Gastrocnemius medialis (tissue), 4 donors: Measurements from ENCODE around the gene CST6. TPM values are rescaled to one million over a fixed set of nuclear protein-coding genes. Genes with fewer than 3 reads are reported as not detected.

ENCODE experiments used
- ATAC-seq, 2 donors: fragments of 150-250 bp; one replicate each; pipeline ENCODE4 v1.9.1; 2016
- DNase-seq, 2 donors: peaks; one replicate each; pipeline ENCODE4 v3.0.0-alpha.2; 2019
- H3K27ac ChIP-seq, 4 donors: fragments of 200-600 bp; sonication (generic); 1 replicate in 1 of 4; 2 replicates in 3 of 4; pipeline ENCODE4 v1.5.1; 2016 to 2018; ENCODE audit warnings: mild to moderate bottlenecking in 2 of 4, moderate library complexity in 1 of 4
- H3K27me3 ChIP-seq, 3 donors: fragments of 200-600 bp; sonication (generic) in 2 of 3; 1 replicate in 1 of 3; 2 replicates in 2 of 3; pipeline versions ENCODE4 v1.5.1 to v1.6.0; 2016 to 2019; ENCODE audit warnings: mild to moderate bottlenecking in 1 of 3, moderate library complexity in 1 of 3
- H3K36me3 ChIP-seq, 2 donors: fragments of 200-600 bp; sonication (generic) in 1 of 2; one replicate each; pipeline ENCODE4 v1.5.1; 2017 to 2018
- H3K4me1 ChIP-seq, 2 donors: fragments of 200-600 bp; sonication (generic) in 1 of 2; one replicate each; pipeline ENCODE4 v1.5.1; 2016 to 2017; ENCODE audit warnings: mild to moderate bottlenecking in 2 of 2
- H3K4me3 ChIP-seq, 4 donors: fragments of 200-600 bp; sonication (generic) in 3 of 4; 1 replicate in 1 of 4; 2 replicates in 3 of 4; pipeline ENCODE4 v1.5.1; 2016 to 2019; ENCODE audit warnings: mild to moderate bottlenecking in 2 of 4
- H3K9me3 ChIP-seq, 3 donors: fragments of 200-600 bp; sonication (generic) in 2 of 3; 1 replicate in 1 of 3; 2 replicates in 2 of 3; pipeline ENCODE4 v1.5.1; 2016 to 2019
- POLR2A ChIP-seq, 2 donors: fragments of 450-650 bp; IDR thresholded peaks; one replicate each; pipeline ENCODE4 v1.6.1; 2017; ENCODE audit warnings: antibody characterized with exemption in 2 of 2, mild to moderate bottlenecking in 2 of 2, moderate library complexity in 2 of 2
- in situ Hi-C, 4 donors: fragments of 200-750 bp; cut with MboI; loops; one replicate each; pipeline versions ENCODE4 v1.15.0 to v1.8.0; 2017; ENCODE audit warnings: low sequenced_read_pairs in 4 of 4
- intact Hi-C: fragments of 100-400 bp; cut with DNase I; formaldehyde crosslinking; loops from one replicate; pipeline ENCODE4 v1.15.1; 2023; ENCODE audit warnings: low total_unique reads
- total RNA-seq, 4 donors: library from RNA; depleted of rRNA; stranded (reverse); fragments of >200 nt; gene quantifications; one replicate each; pipeline versions ENCODE4 v1.1.0 to v1.2.3, GENCODE V29; 2016
- TF ChIP-seq, protein P1 (sequence below), 5 experiments: fragments of 450-650 bp in 3 of 5; fragments of 200-600 bp in 2 of 5; sonication (generic) in 2 of 5; IDR thresholded peaks in 4 of 5; conservative IDR thresholded peaks in 1 of 5; 1 replicate in 4 of 5; 2 replicates in 1 of 5; pipeline ENCODE4 v1.5.1; 2016 to 2019; ENCODE audit warnings: antibody characterized with exemption in 5 of 5, mild to moderate bottlenecking in 3 of 5, moderate library complexity in 3 of 5

CST6 gene
- total RNA-seq, 4 donors from 2014 or later, result 0.71 to 6.0 (median 3.1) TPM; not detected in 1

DNA sequence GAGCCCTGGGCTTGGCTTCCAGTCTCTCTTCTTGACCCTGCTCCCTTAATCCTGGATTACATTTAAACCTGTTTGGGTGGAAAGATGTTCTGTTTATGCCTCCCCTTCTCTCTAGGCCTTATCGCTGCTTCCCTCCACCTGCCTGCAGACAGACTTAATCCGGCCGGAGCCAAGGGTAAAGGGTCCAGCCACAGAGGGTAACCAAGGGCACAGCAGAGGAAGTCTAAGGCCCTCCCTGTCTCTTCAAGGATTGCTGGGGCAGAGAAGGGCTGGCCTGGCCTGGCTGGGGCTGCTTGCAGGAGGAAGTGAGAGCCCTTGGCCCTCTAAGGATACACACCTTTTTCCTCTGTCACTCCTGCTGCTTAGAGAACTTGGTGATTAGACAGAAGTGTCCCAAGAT, 35.1 kb downstream of the CST6 start:
- DNase-seq, result no peak
- H3K4me3 ChIP-seq, result no peak overlapping the region
- no peaks in the 10 kb centered on the region for H3K36me3 ChIP-seq
- peaks cover 0 to 3% (median 0%) of the 10 kb centered on the region in 3 donors for H3K27me3 ChIP-seq
- peaks cover 8% of the 10 kb centered on the region in 2 donors for H3K4me1 ChIP-seq
- ATAC-seq, result no peak
- in situ Hi-C loops (no loop called here), intact Hi-C loops (no loop called here)
- no peaks in the 10 kb centered on the region for H3K9me3 ChIP-seq
- no peak overlapping the region for H3K27ac ChIP-seq
- TF ChIP-seq POLR2A (IDR thresholded peaks at IDR 0.05), result no peak
- TF ChIP-seq, protein P1, sequence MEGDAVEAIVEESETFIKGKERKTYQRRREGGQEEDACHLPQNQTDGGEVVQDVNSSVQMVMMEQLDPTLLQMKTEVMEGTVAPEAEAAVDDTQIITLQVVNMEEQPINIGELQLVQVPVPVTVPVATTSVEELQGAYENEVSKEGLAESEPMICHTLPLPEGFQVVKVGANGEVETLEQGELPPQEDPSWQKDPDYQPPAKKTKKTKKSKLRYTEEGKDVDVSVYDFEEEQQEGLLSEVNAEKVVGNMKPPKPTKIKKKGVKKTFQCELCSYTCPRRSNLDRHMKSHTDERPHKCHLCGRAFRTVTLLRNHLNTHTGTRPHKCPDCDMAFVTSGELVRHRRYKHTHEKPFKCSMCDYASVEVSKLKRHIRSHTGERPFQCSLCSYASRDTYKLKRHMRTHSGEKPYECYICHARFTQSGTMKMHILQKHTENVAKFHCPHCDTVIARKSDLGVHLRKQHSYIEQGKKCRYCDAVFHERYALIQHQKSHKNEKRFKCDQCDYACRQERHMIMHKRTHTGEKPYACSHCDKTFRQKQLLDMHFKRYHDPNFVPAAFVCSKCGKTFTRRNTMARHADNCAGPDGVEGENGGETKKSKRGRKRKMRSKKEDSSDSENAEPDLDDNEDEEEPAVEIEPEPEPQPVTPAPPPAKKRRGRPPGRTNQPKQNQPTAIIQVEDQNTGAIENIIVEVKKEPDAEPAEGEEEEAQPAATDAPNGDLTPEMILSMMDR (IDR thresholded peaks at IDR 0.05 in 4 of 5, conservative IDR thresholded peaks at IDR 0.05 in 1 of 5), result no peak

DNA sequence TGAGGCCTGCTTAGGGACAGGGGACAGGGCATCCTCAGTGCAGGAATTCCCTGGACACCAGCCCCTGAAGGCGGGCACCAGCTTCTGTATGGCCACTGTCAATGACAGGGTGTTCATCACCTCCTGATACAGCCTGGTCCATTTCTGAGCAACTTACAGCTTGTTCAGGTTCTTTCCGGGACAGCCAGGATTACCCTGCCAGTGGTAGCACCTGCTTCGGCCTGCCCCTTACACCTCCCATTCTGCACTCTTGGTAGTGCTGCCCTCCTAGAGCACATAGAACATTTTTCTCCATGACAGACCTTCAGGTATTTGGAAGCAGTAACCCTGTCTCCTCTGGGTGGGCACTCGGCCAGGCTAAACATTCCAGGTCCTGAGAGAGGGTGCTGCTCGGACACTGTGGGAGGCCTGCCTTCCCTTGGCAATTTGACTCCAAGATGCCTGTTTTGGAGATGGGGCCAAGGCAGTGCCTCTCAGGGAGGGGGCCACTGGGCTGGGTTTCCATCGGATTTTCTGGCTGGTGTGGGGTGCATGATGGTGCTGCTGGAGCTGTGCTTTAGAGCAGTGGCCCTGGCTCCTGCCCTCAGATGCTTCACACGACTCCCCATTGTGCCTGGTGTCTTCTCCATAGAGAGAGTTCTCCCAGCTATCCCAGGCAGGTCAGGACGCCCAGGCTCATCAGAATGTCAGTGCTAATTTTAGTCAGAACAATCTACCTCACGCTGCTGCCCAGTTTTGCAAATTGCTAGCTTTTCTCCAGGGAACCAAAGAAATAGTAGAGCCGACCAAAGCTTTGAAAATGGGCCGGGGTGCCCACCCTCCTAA, 35.9 kb downstream of the CST6 start:
- H3K4me1 ChIP-seq, result peaks cover 8 to 11% of the 10 kb centered on the region in 2 donors
- no peak for TF ChIP-seq POLR2A (IDR thresholded peaks at IDR 0.05)
- TF ChIP-seq, protein P1 (IDR thresholded peaks at IDR 0.05 in 4 of 5, conservative IDR thresholded peaks at IDR 0.05 in 1 of 5), result no peak
- no peak overlapping the region for H3K27ac ChIP-seq
- no peaks in the 10 kb centered on the region for H3K36me3 ChIP-seq
- H3K27me3 ChIP-seq, result peaks cover 0 to 3% (median 0%) of the 10 kb centered on the region in 3 donors
- intact Hi-C loops (no loop called here), in situ Hi-C loops (no loop called here)
- no peaks in the 10 kb centered on the region for H3K9me3 ChIP-seq
- DNase-seq (no peak), ATAC-seq (no peak)
- no peak overlapping the region for H3K4me3 ChIP-seq

DNA sequence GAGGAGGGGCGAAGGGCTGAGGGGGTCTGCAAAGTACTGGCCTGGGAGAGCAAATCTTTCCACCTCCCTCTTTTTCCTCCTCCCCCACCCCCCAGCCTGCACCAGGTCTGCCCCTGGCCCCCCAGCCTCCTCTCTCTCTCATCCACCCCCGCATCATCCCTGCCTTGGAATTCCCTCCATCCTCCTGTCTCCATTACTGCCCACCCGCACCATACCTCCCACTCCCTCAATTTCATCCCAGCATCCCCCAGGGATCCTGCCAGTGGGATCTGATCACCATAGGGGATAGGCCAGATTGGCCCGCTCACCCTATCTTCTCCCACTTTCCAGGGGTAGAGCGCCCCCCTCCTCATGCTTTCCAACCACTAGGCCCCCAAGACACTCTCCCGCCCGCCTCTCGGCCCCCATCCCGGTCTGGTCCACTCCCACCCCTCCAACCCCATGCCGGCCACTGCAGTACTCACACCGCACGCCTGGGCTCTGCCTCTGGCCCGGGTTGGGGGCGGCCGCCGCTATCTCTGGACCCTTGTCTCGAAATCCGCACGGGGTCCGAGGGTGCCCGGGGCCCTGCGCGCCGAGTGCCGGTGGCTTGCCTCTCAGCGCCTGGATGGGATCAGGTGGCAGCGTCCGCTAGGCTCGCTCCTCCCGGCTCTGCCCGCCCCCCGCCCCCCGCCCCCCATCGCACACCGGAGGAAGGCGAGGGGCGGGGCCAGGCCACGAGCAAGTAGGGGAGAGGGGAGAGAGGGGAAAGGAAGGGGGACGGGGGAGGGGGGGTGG, 36.9 kb downstream of the CST6 start, which contains the start of gene GAL3ST3:
Gene GAL3ST3 (minus strand): TSS at position 615 of the 777 bp plus-strand sequence. CDS start 3,746 bp downstream, outside the sequence.
- no peak within 1 kb of the TSS for H3K27ac ChIP-seq
- peaks cover 17 to 19% of the 10 kb centered on the region in 2 donors for H3K4me1 ChIP-seq
- H3K4me3 ChIP-seq, result no peak within 1 kb of the TSS
- no peaks in the 10 kb centered on the region for H3K9me3 ChIP-seq
- ATAC-seq (no peak), DNase-seq (no peak)
- H3K36me3 ChIP-seq, result peaks cover 0 to 7% of the 10 kb centered on the region in 2 donors
- intact Hi-C loops, result no loop called here
- in situ Hi-C loops, result no loop called here
- TF ChIP-seq POLR2A (IDR thresholded peaks at IDR 0.05), result no peak
- TF ChIP-seq, protein P1 (IDR thresholded peaks at IDR 0.05 in 4 of 5, conservative IDR thresholded peaks at IDR 0.05 in 1 of 5), result no peak
- H3K27me3 ChIP-seq, result peaks cover 0 to 3% (median 0%) of the 10 kb centered on the region in 3 donors

DNA sequence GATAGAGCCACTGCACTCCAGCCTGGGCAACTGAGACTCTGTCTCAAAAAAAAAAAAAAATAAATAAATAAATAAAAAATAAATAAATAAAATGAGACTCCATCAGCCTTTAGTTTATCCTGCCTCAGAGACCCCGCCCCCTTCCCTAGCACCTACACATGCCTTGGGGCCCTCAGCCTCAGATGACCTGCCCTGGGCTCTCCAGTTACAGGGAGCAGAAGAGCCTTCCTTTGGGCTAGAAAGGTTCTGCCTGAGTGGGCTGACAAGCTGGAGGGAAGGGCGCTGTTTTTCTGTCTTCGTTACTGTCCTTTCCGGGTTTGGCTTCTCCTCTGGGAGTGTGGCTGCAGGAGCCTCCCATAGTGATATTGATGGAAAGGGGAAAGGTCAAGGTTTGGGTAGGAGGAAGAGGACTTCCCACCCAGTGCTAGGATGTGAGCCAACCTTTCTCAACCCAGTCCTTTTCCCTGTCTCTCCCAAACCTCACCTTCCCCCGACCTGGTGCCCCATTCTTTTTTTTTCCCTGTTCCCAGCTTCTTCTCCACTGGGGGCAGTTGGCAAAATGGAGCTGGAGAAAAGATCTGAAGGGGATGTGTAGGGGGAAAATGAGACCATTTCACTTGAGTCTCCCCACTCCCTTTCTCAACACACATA, 38.9 kb downstream of the CST6 start:
- DNase-seq, result no peak
- no peaks in the 10 kb centered on the region for H3K9me3 ChIP-seq
- H3K27ac ChIP-seq, result peak overlapping the region; percentile 83 to 94 (median 90)
- no peak for ATAC-seq
- H3K4me3 ChIP-seq, result no peak overlapping the region
- peaks cover 13 to 19% of the 10 kb centered on the region in 2 donors for H3K4me1 ChIP-seq
- in situ Hi-C loops (no loop called here), intact Hi-C loops (loop anchor here (5.0 to 10.0 kb wide), 2 partner anchors 217 to 1374 kb away; partner anchors contain the start of genes RAB1B and RPS6KB2)
- TF ChIP-seq POLR2A (IDR thresholded peaks at IDR 0.05), result no peak
- TF ChIP-seq, protein P1 (IDR thresholded peaks at IDR 0.05 in 4 of 5, conservative IDR thresholded peaks at IDR 0.05 in 1 of 5), result no peak
- peaks cover 0 to 3% (median 0%) of the 10 kb centered on the region in 3 donors for H3K27me3 ChIP-seq
- H3K36me3 ChIP-seq, result peaks cover 0 to 23% of the 10 kb centered on the region in 2 donors
